ENCODE measurements around the gene P2RY1.

The P2RY1 gene, protein sequence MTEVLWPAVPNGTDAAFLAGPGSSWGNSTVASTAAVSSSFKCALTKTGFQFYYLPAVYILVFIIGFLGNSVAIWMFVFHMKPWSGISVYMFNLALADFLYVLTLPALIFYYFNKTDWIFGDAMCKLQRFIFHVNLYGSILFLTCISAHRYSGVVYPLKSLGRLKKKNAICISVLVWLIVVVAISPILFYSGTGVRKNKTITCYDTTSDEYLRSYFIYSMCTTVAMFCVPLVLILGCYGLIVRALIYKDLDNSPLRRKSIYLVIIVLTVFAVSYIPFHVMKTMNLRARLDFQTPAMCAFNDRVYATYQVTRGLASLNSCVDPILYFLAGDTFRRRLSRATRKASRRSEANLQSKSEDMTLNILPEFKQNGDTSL

DNA sequence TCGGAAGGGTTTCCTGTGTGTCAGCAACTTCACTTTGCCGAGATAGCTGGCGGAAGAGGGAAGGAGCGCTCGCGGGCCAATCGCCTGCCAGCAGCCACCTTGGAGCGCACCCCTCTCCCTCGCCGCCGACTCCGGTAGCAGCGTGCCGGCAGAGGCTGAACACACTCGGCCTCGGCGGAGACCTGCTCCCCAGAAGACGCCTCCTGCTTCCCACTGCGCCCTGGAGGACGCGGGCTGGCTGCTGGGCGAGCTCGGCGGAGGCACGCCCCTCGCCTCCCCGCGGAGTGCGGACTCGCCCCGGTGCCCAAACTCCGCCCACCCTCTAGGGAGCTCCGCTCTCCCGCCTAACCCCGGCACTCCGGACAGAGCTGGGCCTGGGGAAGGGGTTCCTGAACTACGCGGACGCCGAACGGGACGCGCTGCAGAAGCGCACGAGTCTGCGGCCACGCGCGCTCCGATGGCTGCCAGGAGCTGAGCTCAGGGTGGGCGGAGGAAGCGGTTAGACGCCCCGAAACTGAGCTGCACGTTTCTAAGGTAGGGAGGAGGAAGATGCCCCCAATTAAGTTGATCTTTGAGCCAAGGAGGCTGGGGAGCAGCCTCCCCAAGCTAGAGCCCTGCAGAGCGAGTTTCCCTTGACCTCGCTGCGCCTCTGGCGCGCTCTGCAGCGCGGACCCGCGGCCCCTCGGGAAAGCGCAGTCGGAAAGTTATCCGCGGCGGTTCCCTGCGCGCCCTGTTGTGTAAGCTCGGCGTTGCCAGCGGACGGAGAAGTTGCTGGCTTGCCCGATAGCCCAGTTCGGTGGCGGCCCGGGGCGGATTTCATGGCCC lies at the start of gene P2RY1:
TSS of gene P2RY1 (plus strand) at position 356 of the 825 bp plus-strand sequence. CDS start 652 bp downstream, outside the sequence.
- peak; percentile 14 for DNase-seq (ENCODE audit: low spot score)

DNA sequence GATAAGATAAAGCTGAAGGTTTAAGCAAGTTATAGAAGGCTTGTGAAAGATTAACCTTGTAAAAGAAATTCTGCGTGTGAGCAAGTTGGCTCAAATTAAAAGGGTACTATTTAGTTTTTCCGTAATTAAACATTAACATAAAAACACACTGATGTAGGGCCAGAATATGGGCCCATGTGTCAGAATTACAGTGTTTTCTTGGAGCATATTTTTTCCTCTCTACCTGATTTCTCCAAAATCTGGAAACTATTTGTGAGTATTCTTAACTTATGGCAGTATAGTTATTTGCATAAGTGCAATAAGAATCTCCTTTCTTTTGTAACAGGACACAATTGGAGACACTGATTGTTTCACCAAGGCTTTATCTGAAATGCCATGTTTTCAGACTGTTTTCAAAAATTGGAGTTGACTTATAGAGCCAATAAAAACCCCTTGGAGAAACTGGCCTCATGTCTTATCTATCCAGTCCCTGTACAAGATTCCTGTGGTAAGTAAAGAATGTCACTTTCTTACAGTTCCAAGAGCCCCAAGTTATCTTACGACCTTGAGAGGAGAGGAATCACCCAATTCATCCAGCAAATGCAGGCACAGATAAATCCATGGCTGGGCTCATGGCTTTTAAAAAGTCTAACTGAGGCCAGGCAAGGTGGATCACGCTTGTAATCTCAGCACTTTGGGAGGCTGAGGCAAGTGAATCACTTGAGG lies 47.8 kb upstream of the P2RY1 start:
- no peak for DNase-seq (ENCODE audit: low spot score)

DNA sequence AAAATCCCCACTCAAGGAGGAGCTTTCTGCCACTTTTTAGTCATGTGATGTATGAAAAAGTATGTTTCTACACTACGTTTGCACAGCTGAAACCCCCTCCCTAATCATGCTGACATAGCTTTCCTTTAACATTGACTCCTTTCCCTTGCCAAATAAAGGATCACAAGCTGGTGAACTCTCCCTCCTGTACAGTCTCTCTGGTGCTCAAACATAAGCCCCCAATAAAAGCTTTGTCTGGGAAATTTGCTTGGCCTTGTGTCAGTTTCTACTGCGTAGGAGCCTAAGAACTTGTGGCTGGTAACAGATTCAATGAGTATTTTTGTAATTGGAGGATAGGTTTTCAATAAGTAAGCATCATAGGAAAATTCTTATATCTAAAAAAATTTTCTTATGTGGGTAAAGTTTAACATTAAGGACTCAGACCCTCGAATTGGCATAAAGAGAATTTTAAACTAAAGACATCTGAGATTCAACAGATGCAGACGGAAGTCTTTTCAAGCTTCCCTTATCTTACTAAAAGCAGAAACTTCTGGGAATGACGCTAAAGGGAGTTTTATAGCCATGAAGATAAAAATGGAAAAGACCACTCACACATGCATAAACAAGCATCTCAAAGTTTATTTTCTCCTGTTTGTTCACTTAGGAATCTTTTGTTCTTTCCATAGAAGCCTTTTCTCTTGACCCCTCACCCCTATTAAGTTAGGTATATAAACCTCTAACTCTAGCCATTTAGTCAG lies 44.1 kb upstream of the P2RY1 start:
- DNase-seq (ENCODE audit: low spot score) = no peak

DNA sequence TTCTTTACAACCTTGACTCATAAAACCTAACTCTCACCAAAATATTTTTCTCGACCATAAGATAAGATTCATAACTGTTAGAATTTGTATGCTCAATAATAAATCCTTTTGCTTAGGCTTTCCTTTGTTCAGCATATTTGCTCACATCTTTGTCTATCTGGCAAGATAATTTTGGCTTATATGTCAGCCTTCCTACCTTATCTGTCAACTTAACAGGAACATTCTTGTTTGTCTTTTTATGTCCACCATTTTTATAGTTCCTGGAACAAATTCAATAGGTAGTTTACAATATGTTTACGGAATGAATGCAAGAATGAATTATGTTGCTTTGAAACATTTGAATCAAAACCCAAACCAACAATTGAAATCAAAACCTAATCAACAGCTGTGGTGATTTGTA lies 41.0 kb upstream of the P2RY1 start:
- no peak for DNase-seq (ENCODE audit: low spot score)

DNA sequence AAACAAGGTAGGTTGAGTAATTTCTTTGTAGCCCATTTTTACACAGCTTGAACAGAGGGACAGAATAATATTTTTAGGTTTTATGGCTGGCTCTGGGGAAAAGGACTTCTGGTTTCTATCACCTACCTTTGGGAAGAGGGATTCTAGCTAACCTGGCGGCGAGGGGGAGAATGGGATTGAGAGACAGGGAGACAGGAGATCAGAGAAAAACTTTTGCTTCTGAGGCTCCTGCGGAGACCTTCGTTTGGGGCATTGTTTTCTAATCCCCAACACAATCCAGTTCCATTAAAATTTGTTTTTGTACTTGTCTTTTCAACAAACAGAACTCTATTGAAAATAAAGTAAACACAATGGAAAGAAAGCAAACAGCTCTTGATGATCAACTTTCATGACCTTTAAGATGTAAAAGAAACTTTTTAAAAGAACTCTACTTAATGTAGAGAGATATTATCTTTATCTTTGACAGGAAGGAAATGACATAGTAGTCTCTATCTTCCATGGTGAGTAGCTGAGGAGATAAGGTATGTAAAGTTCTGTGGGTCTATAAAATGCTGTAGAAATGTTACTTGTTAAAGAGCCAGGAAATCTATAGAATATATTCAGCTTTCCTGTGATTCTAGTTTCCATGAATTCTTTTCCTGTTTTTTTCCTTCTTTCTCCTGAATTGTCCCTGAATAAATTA lies 37.0 kb upstream of the P2RY1 start:
- no peak for DNase-seq (ENCODE audit: low spot score)

DNA sequence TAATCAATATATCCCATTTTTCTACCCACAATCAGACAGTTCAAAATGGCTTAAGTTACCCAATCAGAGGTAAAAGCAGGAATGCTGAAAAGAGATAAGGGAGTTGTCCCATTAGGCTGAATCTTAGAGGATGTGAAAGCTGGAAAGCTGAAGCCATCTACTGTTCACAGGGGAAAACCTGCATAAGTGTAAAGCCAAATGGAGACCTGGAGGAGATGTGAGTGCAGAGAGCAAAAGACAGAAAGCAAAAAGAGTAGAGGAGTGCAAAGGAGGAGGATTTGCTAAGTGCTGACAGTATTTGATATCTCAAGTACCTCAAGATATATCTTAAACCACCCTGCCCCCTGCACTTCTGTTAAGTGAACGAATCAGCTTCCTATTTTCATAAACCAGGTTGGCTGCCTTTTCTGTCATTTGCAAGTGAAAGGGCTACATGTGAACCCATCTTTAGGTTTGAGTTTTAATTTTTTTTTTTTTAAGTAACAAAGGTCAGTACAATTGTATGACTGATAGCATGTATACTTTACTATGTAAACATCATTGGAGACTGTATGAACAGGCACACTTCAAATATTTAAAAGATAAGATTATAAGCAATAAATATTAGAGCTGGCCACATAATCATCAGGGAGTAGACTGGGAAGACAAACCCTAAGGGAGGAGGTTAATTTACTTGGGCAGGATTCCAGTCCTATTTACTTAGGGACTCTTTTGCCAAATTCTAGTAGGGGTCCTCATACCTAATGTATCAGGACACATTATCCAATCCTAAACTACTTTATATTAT lies 22.8 kb upstream of the P2RY1 start:
- no peak for DNase-seq (ENCODE audit: low spot score)

DNA sequence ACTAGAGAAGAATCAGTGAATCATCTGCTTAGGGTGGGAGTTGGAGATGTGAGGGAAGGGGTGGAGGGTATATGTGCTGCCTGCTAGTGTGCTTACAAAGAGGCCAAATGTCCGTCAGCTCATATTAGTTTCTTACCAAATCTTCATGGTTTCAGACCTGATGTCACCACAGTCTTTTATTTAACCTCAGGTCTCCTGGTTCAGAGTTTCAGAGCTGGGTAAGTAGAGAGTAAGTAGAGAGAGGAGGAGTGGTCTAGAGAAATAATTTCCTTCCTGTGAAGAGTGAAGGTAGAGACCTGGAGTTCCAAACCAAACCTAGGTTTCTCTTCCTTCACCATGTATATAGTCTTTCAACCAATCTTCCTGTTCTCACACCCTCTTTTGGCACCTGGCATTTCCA lies 17.5 kb upstream of the P2RY1 start:
- DNase-seq (ENCODE audit: low spot score) = no peak

DNA sequence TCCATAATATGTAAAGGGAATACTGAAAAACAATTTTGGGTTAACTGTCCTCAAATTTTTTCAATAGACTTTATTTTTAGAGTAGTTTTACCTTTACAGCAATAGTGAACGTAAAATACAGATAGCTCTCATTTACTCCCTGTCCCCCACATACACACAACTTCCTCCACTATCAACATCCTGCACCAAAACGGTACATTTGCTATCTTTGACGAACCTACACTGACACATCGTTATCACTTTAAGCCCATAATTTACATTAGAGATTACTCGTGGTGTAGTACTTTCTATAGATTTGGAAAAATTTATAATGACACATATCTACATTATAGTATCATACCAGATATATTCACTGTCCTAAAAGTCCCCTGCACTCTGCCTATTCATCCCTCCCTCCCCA lies 16.9 kb upstream of the P2RY1 start:
- DNase-seq (ENCODE audit: low spot score) = no peak

DNA sequence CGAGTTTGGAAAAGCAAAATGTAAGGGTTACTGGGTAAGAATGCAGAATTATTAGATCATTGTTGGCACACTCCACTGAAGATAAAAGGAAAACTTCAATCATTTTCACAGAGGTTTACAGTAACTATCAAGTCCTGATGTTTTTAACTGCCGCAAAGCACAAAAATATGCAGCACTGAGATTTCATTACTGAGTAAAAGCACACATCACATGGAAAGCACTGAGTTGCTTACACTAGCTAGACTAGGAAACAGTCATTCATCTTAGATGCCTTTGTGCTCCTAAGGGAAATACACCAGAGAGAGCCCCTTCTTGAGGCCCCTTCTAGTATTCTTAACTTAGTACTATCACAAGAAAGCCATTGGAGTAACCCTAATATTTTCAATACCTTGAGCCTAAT lies 11.8 kb upstream of the P2RY1 start:
- no peak for DNase-seq (ENCODE audit: low spot score)

DNA sequence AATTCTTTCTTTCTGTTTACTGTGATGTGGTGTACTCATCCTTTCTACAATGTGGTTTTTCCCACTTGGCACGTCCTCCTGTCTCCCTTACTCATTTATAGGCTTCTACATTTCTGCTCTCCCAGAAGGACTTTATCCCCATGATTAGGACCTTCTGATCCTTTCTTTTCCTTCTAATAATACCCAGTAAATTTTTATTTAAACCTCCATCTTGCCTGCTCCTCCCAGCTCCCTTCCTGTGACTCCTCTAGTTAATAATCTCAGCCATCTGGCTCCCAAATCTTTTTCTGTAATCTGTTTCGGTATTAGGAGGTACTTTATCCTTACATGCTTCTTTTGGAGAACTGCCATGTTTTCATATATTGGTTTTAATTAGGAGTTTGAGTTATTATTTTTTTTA lies 11.2 kb upstream of the P2RY1 start:
- DNase-seq (ENCODE audit: low spot score) = no peak

DNA sequence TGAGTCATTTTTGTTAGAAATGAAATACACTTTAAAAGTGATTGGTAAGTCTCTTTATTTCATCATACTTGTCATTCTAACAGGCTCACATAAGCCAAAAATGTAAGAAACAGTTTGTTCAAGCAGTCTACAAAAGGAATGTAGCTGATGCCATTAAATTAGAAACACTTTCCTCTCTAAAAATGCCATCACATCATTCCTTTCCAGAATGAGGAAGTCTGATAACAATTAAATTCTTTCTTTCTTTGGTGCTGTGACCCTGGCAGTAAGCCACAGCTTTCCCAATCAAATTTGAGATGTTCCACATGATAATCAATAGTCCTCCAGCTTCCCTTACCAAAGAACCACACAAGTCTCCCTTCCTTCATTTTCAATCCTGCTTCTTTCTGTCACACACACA lies 9.4 kb upstream of the P2RY1 start:
- DNase-seq (ENCODE audit: low spot score) = no peak

DNA sequence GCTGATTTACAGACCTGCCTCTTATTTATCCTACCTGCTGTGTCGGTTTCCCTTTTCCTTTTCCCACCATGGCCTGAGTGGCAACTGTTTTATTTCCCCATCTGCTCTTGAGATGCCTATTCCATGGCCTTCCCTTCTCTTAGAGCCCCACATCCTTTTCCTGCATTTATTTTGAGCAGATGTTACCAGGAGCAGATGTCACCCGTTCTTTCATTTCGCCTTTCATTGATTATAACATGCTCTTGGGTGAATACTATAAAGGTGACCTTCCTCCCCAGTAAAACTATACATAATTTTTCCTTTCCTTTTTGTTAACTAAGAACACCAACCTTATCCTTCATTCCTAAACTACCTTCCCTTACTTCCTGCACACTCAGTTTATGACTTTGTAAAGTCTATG lies 8.5 kb upstream of the P2RY1 start:
- DNase-seq (ENCODE audit: low spot score) = no peak

DNA sequence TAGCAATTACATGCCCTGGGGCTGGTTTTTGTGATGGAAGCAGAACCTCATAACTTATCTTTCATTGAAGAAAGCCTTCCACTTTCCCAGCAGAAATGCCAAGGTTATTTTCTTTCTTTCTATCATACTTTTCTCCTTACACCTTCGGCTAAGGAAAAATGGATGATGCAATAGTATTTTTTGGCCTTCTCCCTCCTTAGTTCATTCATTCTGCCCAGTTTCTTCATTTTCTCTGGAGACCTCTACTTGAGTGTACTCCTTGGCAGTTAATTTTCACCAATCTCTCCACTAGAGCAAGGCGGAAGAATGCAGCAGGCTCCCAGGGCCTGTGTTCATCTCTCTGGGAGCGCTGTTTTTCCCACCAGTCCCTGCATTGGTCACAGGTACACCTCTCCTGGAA lies 7.6 kb upstream of the P2RY1 start:
- DNase-seq (ENCODE audit: low spot score) = no peak

DNA sequence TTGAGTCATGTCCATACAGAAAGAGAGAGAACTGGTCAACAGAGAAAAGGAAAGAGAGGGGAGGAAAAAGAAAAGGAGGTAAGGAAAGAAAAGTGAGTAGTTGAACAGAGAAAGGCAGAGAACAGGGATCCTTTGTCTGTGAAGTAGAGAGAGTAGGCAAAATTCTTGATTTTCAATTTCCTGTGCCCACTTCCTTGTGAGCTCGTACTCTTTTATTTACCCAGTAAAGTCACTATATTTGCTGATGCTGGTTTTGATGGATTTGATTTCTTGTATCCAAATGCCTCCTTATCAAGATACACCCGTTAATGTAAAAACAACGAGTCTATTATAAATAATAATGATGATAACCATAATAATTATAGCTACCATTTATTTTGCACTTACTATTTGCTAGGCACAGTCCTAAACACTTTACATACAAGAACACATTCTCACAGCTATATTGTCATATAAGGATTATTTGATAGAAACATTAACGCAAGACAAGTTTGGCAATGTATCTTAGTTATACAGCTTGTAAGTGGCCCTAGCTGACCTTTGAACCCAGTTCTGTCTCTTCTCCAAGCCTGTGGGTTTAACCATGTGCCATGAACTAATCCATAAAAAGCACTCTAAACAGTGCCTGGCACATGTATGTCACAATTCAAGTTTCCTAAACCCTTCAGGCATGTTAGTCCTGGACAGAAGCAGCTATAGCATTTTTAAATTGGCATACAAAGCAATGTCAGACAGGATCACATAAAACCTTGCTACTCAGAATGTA lies 6.7 kb upstream of the P2RY1 start:
- no peak for DNase-seq (ENCODE audit: low spot score)

DNA sequence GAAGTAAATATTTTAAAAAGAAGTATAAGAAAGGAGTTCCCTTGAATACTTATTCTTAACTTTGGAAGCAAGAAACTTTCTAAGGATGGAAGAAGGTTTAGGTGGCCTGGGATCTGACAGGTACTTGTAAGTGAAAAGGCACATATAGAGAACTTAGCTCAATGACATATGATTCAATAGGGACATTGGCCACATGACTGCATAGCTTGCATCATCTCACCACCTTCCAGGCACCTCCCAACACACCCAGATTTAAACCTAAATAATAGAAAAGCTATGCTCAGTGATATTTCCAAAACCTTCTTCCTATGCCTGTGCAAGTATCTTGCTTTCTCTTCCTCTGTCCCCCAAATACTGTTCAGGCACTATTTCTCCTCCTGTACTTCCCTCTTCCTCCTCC lies 4.7 kb upstream of the P2RY1 start:
- DNase-seq (ENCODE audit: low spot score) = no peak

DNA sequence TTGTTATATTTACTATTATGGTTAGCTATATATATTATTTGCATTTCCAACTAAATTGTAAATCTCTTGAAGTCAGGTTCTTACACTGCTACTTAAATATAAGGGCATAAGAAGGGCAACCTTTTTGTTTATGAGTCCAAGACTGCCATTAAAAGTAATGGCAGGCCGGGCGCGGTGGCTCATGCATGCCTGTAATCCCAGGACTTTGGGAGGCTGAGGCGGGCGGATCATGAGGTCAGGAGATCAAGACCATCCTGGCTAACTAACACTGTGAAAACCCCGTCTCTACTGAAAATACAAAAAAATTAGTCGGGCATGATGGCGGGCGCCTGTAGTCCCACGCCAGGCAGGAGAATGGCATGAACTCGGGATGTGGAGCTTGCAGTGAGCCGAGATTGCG lies 2.9 kb upstream of the P2RY1 start:
- no peak for DNase-seq (ENCODE audit: low spot score)

DNA sequence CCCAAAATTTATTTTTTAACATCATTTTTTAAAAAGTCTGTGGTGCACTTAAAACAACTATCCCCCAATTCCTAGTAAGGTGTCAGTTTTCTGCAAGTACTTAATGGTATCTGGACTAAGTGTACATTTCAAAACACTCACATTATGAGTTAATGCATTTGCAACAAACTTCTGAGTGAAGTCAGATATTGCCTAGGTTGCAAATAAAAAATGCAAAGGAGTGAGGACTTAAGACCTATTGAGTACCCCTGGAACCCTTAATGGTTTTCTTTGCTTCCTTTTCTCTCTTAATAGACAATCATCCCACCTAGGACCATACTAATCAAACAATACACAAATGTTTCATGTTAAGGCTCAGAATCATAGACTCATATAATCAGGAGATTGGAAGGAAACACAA lies 1.8 kb upstream of the P2RY1 start:
- no peak for DNase-seq (ENCODE audit: low spot score)

DNA sequence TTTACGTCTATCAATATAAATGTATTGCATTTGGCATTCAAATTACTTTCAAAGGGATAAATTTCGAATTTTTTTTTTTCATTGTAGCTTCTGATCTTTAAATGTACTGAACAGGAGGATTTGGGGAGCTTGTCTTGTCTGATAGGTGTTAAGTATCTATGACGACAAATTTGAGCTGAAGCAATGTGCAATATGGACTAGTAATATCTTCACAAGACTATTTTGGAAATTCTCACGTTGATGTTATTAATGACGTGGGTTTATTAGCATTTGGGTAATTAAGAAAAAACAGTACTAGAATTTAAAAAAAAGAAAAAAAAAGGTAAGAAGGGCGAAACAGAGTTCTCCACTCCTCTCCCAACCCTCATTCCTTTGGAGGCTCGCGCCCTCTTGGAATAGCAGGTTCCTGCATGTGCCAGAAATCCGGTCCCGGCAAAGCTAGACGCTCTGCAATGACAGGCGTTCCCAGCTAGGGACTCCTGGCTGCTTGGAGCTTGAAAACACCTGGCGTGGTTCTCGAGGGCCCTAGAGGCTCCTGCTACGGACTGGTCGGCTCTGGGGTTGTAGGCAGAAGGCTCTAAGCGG lies 648 bp upstream of the P2RY1 start:
- peak; percentile 5 for DNase-seq (ENCODE audit: low spot score)

DNA sequence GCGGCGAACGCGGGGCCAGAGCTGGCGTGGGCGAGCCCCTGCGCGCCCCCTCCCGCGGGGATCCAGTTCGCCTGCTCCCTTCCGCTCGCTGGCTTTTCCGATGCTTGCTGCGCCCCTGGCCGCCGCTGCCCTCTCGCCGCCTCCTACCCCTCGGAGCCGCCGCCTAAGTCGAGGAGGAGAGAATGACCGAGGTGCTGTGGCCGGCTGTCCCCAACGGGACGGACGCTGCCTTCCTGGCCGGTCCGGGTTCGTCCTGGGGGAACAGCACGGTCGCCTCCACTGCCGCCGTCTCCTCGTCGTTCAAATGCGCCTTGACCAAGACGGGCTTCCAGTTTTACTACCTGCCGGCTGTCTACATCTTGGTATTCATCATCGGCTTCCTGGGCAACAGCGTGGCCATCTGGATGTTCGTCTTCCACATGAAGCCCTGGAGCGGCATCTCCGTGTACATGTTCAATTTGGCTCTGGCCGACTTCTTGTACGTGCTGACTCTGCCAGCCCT lies 721 bp downstream of the P2RY1 start:
- DNase-seq (ENCODE audit: low spot score) = peak; percentile 12
